Sigmoid colon (tissue), 4 donors: ENCODE data around the gene FAM9C.
"Not testable (repeated sequence)": the region's sequence is repeated elsewhere in the genome, so short reads cannot be mapped to it uniquely, and the experiment has no call there.

ENCODE experiments used
- EP300 ChIP-seq, 4 donors: sonication (generic); formaldehyde crosslinking; IDR thresholded peaks; one replicate each; pipeline ENCODE4 v1.6.1; 2017; ENCODE audit warnings: antibody characterized with exemption in 4 of 4
- TF ChIP-seq, protein P1 (sequence below), 4 experiments: fragments of 450-650 bp in 3 of 4; fragments of 200-600 bp in 1 of 4; IDR thresholded peaks; one replicate each; pipeline ENCODE4 v1.5.1; 2016 to 2019; ENCODE audit warnings: antibody characterized with exemption in 4 of 4, mild to moderate bottlenecking in 3 of 4, moderate library complexity in 2 of 4

- TF ChIP-seq, protein P1, sequence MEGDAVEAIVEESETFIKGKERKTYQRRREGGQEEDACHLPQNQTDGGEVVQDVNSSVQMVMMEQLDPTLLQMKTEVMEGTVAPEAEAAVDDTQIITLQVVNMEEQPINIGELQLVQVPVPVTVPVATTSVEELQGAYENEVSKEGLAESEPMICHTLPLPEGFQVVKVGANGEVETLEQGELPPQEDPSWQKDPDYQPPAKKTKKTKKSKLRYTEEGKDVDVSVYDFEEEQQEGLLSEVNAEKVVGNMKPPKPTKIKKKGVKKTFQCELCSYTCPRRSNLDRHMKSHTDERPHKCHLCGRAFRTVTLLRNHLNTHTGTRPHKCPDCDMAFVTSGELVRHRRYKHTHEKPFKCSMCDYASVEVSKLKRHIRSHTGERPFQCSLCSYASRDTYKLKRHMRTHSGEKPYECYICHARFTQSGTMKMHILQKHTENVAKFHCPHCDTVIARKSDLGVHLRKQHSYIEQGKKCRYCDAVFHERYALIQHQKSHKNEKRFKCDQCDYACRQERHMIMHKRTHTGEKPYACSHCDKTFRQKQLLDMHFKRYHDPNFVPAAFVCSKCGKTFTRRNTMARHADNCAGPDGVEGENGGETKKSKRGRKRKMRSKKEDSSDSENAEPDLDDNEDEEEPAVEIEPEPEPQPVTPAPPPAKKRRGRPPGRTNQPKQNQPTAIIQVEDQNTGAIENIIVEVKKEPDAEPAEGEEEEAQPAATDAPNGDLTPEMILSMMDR (IDR thresholded peaks at IDR 0.05) = not testable (repeated sequence)
- not testable (repeated sequence) for TF ChIP-seq EP300 (IDR thresholded peaks at IDR 0.05)
These were observed 39.4 kb upstream of the FAM9C start for GRCh38 chrX:13083755-13084326.
